ENCODE measurements around the gene ASCL2. TPM values are rescaled to one million over a fixed set of nuclear protein-coding genes. Genes with fewer than 3 reads are reported as not detected.

Gene ASCL2
- total RNA-seq, 1 experiment from 2014 or later: 0.35 TPM

GRCh38 chr11:2252018-2252417 is 18.4 kb downstream of the ASCL2 start:
- Histone ChIP-seq H4K20me1 (ENCODE audit: control insufficient read depth, insufficient read depth, insufficient read length) (peaks cover 2% of the 10 kb centered on the region), H3K23ac (ENCODE audit: insufficient read length, low read depth, low read length) (no peak overlapping the region), H3K4me2 (ENCODE audit: insufficient read depth, insufficient read length, low read length) (no peak overlapping the region), H2BK12ac (ENCODE audit: insufficient read length, low read depth, low read length) (no peak overlapping the region), H3K27me3 (ENCODE audit: insufficient read depth, low read length) (peaks cover 3% of the 10 kb centered on the region; the same call in 1 of the 2 replicates), H3K4ac (ENCODE audit: low read depth, low read length) (no peak overlapping the region), H3T11ph (ENCODE audit: low read length) (no peak overlapping the region), H3K9ac (ENCODE audit: extremely low read depth, insufficient read length, low read length) (no peak overlapping the region), H3K79me1 (ENCODE audit: insufficient read depth, low read depth, low read length, poor library complexity, severe bottlenecking) (no peaks in the 10 kb centered on the region), H2BK120ac (ENCODE audit: low read depth, low read length, poor library complexity, severe bottlenecking) (no peak overlapping the region), H4K8ac (replicated peaks; ENCODE audit: insufficient read length, low read depth, low read length) (no peak overlapping the region), H2AFZ (ENCODE audit: low read length) (no peak overlapping the region), H4K5ac (ENCODE audit: insufficient read length, low read depth, low read length) (no peak overlapping the region), H3K23me2 (ENCODE audit: insufficient read length, low read depth, low read length, poor library complexity, severe bottlenecking) (peaks cover 2% of the 10 kb centered on the region), H2AK5ac (ENCODE audit: insufficient read length, low read length) (no peak overlapping the region), H2BK20ac (ENCODE audit: low read depth, low read length, poor library complexity, severe bottlenecking) (no peak overlapping the region), H3K56ac (ENCODE audit: insufficient read length, low read depth, low read length) (no peak overlapping the region), H4K91ac (ENCODE audit: insufficient read length, low read depth, low read length) (no peak overlapping the region), H3K27ac (ENCODE audit: insufficient read length, low read depth, low read length) (no peak overlapping the region), H3K9me3 (ENCODE audit: control insufficient read depth, low read depth, low read length) (no peaks in the 10 kb centered on the region), H3K79me2 (ENCODE audit: insufficient read depth, low read length) (no peaks in the 10 kb centered on the region), H2BK15ac (ENCODE audit: low read depth, low read length) (no peak overlapping the region), H3K14ac (ENCODE audit: insufficient read depth, low read length) (no peak overlapping the region), H3K4me1 (ENCODE audit: insufficient read depth, low read length) (no peaks in the 10 kb centered on the region), H3K18ac (ENCODE audit: insufficient read length, low read depth, low read length) (no peak overlapping the region), H2BK5ac (ENCODE audit: insufficient read length, low read length) (no peak overlapping the region)
- H3K27me3 Mint-ChIP-seq (ENCODE audit: low read depth): peaks cover 63% of the 10 kb centered on the region
- peaks cover 0 to 16% of the 10 kb centered on the region in 2 experiments; a peak in 3 of 5 replicates for H3K9me3 Mint-ChIP-seq
- H3K4me1 Mint-ChIP-seq: no peaks in the 10 kb centered on the region
- no peak for TF ChIP-seq CTCF (conservative IDR thresholded peaks at IDR 0.05)
- no CpG with 5 or more reads among the region's 6 CpGs for WGBS (ENCODE audit: extremely low coverage, insufficient read length, low lambda C conversion rate)
- H3K4me3 Mint-ChIP-seq: no peak overlapping the region
- no peak for DNase-seq
- H3K27ac Mint-ChIP-seq: no peak overlapping the region
- H3K36me3 Mint-ChIP-seq (ENCODE audit: insufficient read depth in 1 of 3, low read depth in 3 of 3): no peaks in the 10 kb centered on the region; a peak in 1 of 7 replicates

Data from H9 (cell line).